IMR-90 (cell line): Measurements from ENCODE around the gene AUTS2. TPM values are rescaled to one million over a fixed set of nuclear protein-coding genes. Genes with fewer than 3 reads are reported as not detected.

ENCODE experiments used
- ATAC-seq: fragments of 200-7000 bp; cut with Tn5 transposase; 2 replicates; pipeline ENCODE4 v1.9.1; 2020; ENCODE audit warnings: low read depth, mild to moderate bottlenecking, moderate library complexity
- BruUV-seq: library from RNA; stranded (reverse); fragments of 400-500 nt; replicated peaks from 2 replicates; lab custom pipeline; 2021; lab: Mats Ljungman, UMichigan
- CTCF ChIA-PET: fragments of 300-600 bp; formaldehyde crosslinking; extraction: SDS; loops from one replicate; lab custom pipeline; 2021; ENCODE audit warnings: antibody characterized with exemption; lab: Yijun Ruan, JAX
- POLR2A ChIA-PET: fragments of 300-600 bp; sonication (Branson Sonifier 250); formaldehyde crosslinking; loops from one replicate; lab custom pipeline; 2022; ENCODE audit warnings: antibody characterized with exemption; ENCODE audit not compliant: unreplicated experiment; lab: Charles Lee
- DNase-seq: peaks from one replicate; pipeline ENCODE4 v3.0.0; 2013
- H2AFZ ChIP-seq: replicated peaks from 2 replicates; pipeline ENCODE3; 2013; ENCODE audit warnings: low read length, mild to moderate bottlenecking; ENCODE audit not compliant: poor library complexity
- H2AK5ac ChIP-seq: 2 replicates; pipeline ENCODE4 v1.6.1; 2013; ENCODE audit warnings: low read depth, low read length, inconsistent platforms
- H2AK9ac ChIP-seq: replicated peaks from 2 replicates; pipeline ENCODE3; 2013; ENCODE audit warnings: mild to moderate bottlenecking, low read depth, low read length, moderate library complexity; ENCODE audit not compliant: poor library complexity
- H2BK120ac ChIP-seq: 2 replicates; pipeline ENCODE4 v1.6.1; 2013; ENCODE audit warnings: low read depth, low read length, inconsistent platforms
- H2BK15ac ChIP-seq: 3 replicates; pipeline ENCODE4 v1.6.1; 2013; ENCODE audit warnings: low read depth, low read length, inconsistent platforms
- H2BK20ac ChIP-seq: 2 replicates; pipeline ENCODE4 v1.6.1; 2013; ENCODE audit warnings: low read depth, mild to moderate bottlenecking, inconsistent platforms, low read length, moderate library complexity
- H2BK5ac ChIP-seq: 2 replicates; pipeline ENCODE4 v1.6.1; 2013; ENCODE audit warnings: mild to moderate bottlenecking, low read depth, low read length, inconsistent platforms; ENCODE audit not compliant: poor library complexity, severe bottlenecking
- H3K14ac ChIP-seq: replicated peaks from 2 replicates; pipeline ENCODE4 v1.6.1; 2013; ENCODE audit warnings: low read depth, low read length, inconsistent platforms
- H3K18ac ChIP-seq: 2 replicates; pipeline ENCODE4 v1.6.1; 2013; ENCODE audit warnings: low read depth, low read length, control low read depth
- H3K23ac ChIP-seq: 2 replicates; pipeline ENCODE4 v1.6.1; 2013; ENCODE audit warnings: low read depth, low read length, inconsistent platforms
- H3K27ac ChIP-seq: 2 replicates; pipeline ENCODE4 v1.5.1; 2013; ENCODE audit warnings: mild to moderate bottlenecking, control low read depth, low read length; ENCODE audit not compliant: insufficient read depth
- H3K27me3 ChIP-seq: 2 replicates; pipeline ENCODE4 v1.6.1; 2013; ENCODE audit warnings: low read length; ENCODE audit not compliant: control insufficient read depth, insufficient read depth
- H3K36me3 ChIP-seq: 2 replicates; pipeline ENCODE4 v1.6.1; 2013; ENCODE audit warnings: low read length, mixed read lengths; ENCODE audit not compliant: control insufficient read depth, insufficient read depth
- H3K4ac ChIP-seq: 2 replicates; pipeline ENCODE4 v1.6.1; 2013; ENCODE audit warnings: low read depth, low read length, inconsistent platforms
- H3K4me1 ChIP-seq: 2 replicates; pipeline ENCODE4 v1.6.1; 2013; ENCODE audit warnings: low read length, mixed read lengths; ENCODE audit not compliant: control insufficient read depth, insufficient read depth
- H3K4me2 ChIP-seq: 2 replicates; pipeline ENCODE4 v1.6.1; 2013; ENCODE audit warnings: low read depth, mild to moderate bottlenecking, control low read depth, low read length, moderate library complexity
- H3K4me3 ChIP-seq: 2 replicates; pipeline ENCODE4 v1.5.1; 2013; ENCODE audit warnings: low read depth, mild to moderate bottlenecking, control low read depth, low read length, moderate library complexity; ENCODE audit not compliant: insufficient read depth
- H3K56ac ChIP-seq: 2 replicates; pipeline ENCODE4 v1.6.1; 2013; ENCODE audit warnings: low read length, inconsistent platforms; ENCODE audit not compliant: insufficient read depth; ENCODE audit errors: extremely low read depth
- H3K79me1 ChIP-seq, 2 experiments: 2 replicates each; pipeline ENCODE4 v1.6.1; 2013; ENCODE audit warnings: low read length in 2 of 2, inconsistent platforms in 1 of 2, low read depth in 1 of 2
- H3K9ac ChIP-seq: 2 replicates; pipeline ENCODE4 v1.6.1; 2013; ENCODE audit warnings: low read depth, low read length, control low read depth
- H3K9me1 ChIP-seq: 2 replicates; pipeline ENCODE4 v1.6.1; 2013; ENCODE audit warnings: low read length, inconsistent platforms; ENCODE audit not compliant: insufficient read depth
- H3K9me3 ChIP-seq: 2 replicates; pipeline ENCODE4 v1.6.1; 2013; ENCODE audit warnings: low read length; ENCODE audit not compliant: control insufficient read depth, insufficient read depth
- H4K20me1 ChIP-seq: 2 replicates; pipeline ENCODE4 v1.6.1; 2013; ENCODE audit warnings: low read length, inconsistent platforms; ENCODE audit not compliant: insufficient read depth
- H4K5ac ChIP-seq: 2 replicates; pipeline ENCODE4 v1.6.1; 2013; ENCODE audit warnings: mild to moderate bottlenecking, low read depth, low read length, control low read depth
- H4K8ac ChIP-seq, 2 experiments: 2 replicates each; pipeline ENCODE4 v1.6.1; 2013; ENCODE audit warnings: low read depth in 2 of 2, low read length in 2 of 2, control low read depth in 1 of 2, inconsistent platforms in 1 of 2
- H4K91ac ChIP-seq: 2 replicates; pipeline ENCODE4 v1.6.1; 2013; ENCODE audit warnings: low read depth, low read length, inconsistent platforms; ENCODE audit not compliant: insufficient read depth
- BHLHE40 ChIP-seq: fragments of 150-350 bp; IDR thresholded peaks from 2 replicates; pipeline ENCODE4 v1.6.1; 2016; ENCODE audit warnings: mild to moderate bottlenecking, low read depth, low read length
- CEBPB ChIP-seq: IDR thresholded peaks from 2 replicates; pipeline ENCODE4 v1.6.1; 2012; ENCODE audit warnings: low read depth, low read length, improper control_type of control experiment
- CHD1 ChIP-seq: IDR thresholded peaks from 2 replicates; pipeline ENCODE4 v1.6.1; 2012; ENCODE audit warnings: low read depth, low read length, improper control_type of control experiment
- MAZ ChIP-seq: IDR thresholded peaks from 2 replicates; pipeline ENCODE4 v1.6.1; 2012; ENCODE audit warnings: low read depth, mild to moderate bottlenecking, low read length, improper control_type of control experiment, moderate library complexity, borderline replicate concordance
- MXI1 ChIP-seq: IDR thresholded peaks from 2 replicates; pipeline ENCODE4 v1.6.1; 2012; ENCODE audit warnings: low read depth, mild to moderate bottlenecking, low read length, moderate library complexity, borderline replicate concordance
- RAD21 ChIP-seq: IDR thresholded peaks from 2 replicates; pipeline ENCODE4 v1.6.1; 2012; ENCODE audit warnings: low read length, improper control_type of control experiment
- RCOR1 ChIP-seq: IDR thresholded peaks from 2 replicates; pipeline ENCODE4 v1.6.1; 2012; ENCODE audit warnings: mild to moderate bottlenecking, low read length, improper control_type of control experiment; ENCODE audit not compliant: insufficient replicate concordance
- RFX5 ChIP-seq: IDR thresholded peaks from 2 replicates; pipeline ENCODE4 v1.8.0; 2012; ENCODE audit warnings: low read depth, mild to moderate bottlenecking, low read length, moderate library complexity
- SMC3 ChIP-seq: fragments of 150-350 bp; IDR thresholded peaks from 2 replicates; pipeline ENCODE4 v1.6.1; 2016; ENCODE audit warnings: low read depth, mild to moderate bottlenecking, antibody characterized with exemption, low read length, moderate library complexity
- WGBS, 2 experiments: methylation state at CpG; one replicate each; pipeline versions ENCODE4 v1.1.5 to v1.1.7; 2013; ENCODE audit warnings: missing lambda C conversion rate in 2 of 2; ENCODE audit not compliant: insufficient read length in 1 of 2; ENCODE audit errors: extremely low coverage in 2 of 2; 5-methylcytosine and 5-hydroxymethylcytosine counted together
- dilution Hi-C: fragments of 300-500 bp; cut with HindIII; formaldehyde crosslinking; loops from one replicate; pipeline ENCODE4 v1.14.3; 2018; ENCODE audit warnings: low sequenced_read_pairs; ENCODE audit not compliant: unreplicated experiment
- in situ Hi-C: fragments of 300-500 bp; cut with MboI; formaldehyde crosslinking; loops from 3 replicates; pipeline ENCODE4 v1.14.3; 2019; ENCODE audit warnings: low sequenced_read_pairs, inconsistent platforms, mixed read lengths
- intact Hi-C: fragments of 100-400 bp; cut with micrococcal nuclease; formaldehyde crosslinking; loops from 2 replicates; pipeline ENCODE4 v1.10.0; 2022
- polyA plus RNA-seq, 3 experiments: library from polyadenylated mRNA; depleted of rRNA; stranded (reverse); fragments of >200 nt; gene quantifications; 2 replicates each; pipeline ENCODE4 v1.2.3, GENCODE V29; 2012; ENCODE audit warnings: low replicate concordance in 1 of 3
- total RNA-seq: library from RNA; depleted of rRNA; stranded (reverse); fragments of >200 nt; gene quantifications from 2 replicates; pipeline ENCODE4 v1.2.3, GENCODE V29; 2012
- TF ChIP-seq, protein P1 (sequence below): fragments of 150-350 bp; IDR thresholded peaks from 2 replicates; pipeline ENCODE4 v1.6.1; 2017; ENCODE audit warnings: mild to moderate bottlenecking, antibody characterized with exemption, low read length, low read depth
- TF ChIP-seq, protein P2 (sequence below): fragments of 150-350 bp; IDR thresholded peaks from 2 replicates; pipeline ENCODE4 v1.6.1; 2016; ENCODE audit warnings: low read depth, mild to moderate bottlenecking, low read length, moderate library complexity, borderline replicate concordance
- TF ChIP-seq, protein P3 (sequence below): conservative IDR thresholded peaks from 2 replicates; pipeline ENCODE4 v1.5.1; 2012; ENCODE audit warnings: mild to moderate bottlenecking, low read depth, low read length, improper control_type of control experiment

Gene AUTS2
- total and polyA plus RNA-seq, 2 of the 4 experiments (the other 2 are of a cell fraction) = 0.90 to 3.0 TPM

DNA sequence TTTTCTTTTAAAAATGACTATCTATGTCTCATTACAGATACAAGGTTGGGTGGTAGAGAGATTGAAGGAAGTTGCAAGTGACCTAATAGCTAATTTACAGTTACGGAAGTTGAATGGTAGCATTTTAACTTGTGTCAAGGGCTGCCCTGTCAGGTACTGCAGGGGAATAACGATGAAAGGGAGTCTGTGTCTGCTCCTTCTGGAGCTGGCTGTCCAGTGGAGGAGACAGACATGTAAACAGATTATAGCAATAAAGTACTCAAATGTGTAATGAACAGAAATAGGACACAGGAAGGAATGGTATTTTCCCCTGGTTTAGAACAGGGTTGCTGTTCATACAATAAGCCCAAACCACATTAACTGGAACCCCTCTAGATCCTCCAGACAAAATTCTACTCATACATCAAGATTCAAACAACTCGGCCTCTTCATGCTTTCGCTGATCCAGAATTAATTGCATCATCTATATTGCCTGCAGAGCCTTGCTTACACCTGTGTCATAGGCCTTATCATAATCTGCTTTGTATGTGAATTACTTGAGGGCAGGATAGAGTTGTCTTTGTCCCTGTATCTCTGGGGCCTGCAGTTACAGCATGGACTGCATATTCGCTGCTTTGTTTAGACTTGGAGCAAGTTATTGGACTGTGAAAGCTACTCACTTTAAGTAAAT is 42.8 kb downstream of the AUTS2 start:
- Histone ChIP-seq H3K9me1 (no peaks in the 10 kb centered on the region), H3K4ac (no peak overlapping the region), H2AK9ac (no peak overlapping the region), H2BK20ac (no peak overlapping the region), H3K9ac (no peak overlapping the region), H3K14ac (no peak overlapping the region), H3K4me3 (no peak overlapping the region), H3K79me1 (no peaks in the 10 kb centered on the region), H3K27ac (no peak overlapping the region), H3K4me1 (no peaks in the 10 kb centered on the region), H4K5ac (no peak overlapping the region), H3K9me3 (no peaks in the 10 kb centered on the region), H4K8ac (no peak overlapping the region), H4K91ac (no peak overlapping the region), H2BK15ac (no peak overlapping the region), H2AFZ (no peak overlapping the region), H3K18ac (no peak overlapping the region), H4K20me1 (no peaks in the 10 kb centered on the region), H2AK5ac (no peak overlapping the region), H3K36me3 (no peaks in the 10 kb centered on the region), H3K23ac (no peak overlapping the region), H2BK5ac (no peak overlapping the region), H3K4me2 (no peak overlapping the region), H3K56ac (no peak overlapping the region), H3K27me3 (no peaks in the 10 kb centered on the region), H2BK120ac (no peak overlapping the region)
- dilution Hi-C loops = no loop called here
- POLR2A ChIA-PET = no interaction called here
- BruUV-seq = no TSS peak
- in situ Hi-C loops = no loop called here
- DNase-seq (no peak), ATAC-seq (no peak)
- CTCF ChIA-PET = no interaction called here
- intact Hi-C loops = no loop called here
- WGBS, 2 experiments = 100% methylated on average over 1 of the region's 5 CpGs; no CpG with 5 or more reads in 1 of the 2 experiments
- TF ChIP-seq RCOR1 (no peak), CHD1 (no peak), RAD21 (no peak), BHLHE40 (no peak), CEBPB (no peak), MXI1 (no peak), MAZ (no peak), SMC3 (no peak), RFX5 (no peak)
- TF ChIP-seq, protein P1, sequence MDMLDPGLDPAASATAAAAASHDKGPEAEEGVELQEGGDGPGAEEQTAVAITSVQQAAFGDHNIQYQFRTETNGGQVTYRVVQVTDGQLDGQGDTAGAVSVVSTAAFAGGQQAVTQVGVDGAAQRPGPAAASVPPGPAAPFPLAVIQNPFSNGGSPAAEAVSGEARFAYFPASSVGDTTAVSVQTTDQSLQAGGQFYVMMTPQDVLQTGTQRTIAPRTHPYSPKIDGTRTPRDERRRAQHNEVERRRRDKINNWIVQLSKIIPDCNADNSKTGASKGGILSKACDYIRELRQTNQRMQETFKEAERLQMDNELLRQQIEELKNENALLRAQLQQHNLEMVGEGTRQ = no peak
- TF ChIP-seq, protein P2, sequence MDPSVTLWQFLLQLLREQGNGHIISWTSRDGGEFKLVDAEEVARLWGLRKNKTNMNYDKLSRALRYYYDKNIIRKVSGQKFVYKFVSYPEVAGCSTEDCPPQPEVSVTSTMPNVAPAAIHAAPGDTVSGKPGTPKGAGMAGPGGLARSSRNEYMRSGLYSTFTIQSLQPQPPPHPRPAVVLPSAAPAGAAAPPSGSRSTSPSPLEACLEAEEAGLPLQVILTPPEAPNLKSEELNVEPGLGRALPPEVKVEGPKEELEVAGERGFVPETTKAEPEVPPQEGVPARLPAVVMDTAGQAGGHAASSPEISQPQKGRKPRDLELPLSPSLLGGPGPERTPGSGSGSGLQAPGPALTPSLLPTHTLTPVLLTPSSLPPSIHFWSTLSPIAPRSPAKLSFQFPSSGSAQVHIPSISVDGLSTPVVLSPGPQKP = no peak
- TF ChIP-seq, protein P3, sequence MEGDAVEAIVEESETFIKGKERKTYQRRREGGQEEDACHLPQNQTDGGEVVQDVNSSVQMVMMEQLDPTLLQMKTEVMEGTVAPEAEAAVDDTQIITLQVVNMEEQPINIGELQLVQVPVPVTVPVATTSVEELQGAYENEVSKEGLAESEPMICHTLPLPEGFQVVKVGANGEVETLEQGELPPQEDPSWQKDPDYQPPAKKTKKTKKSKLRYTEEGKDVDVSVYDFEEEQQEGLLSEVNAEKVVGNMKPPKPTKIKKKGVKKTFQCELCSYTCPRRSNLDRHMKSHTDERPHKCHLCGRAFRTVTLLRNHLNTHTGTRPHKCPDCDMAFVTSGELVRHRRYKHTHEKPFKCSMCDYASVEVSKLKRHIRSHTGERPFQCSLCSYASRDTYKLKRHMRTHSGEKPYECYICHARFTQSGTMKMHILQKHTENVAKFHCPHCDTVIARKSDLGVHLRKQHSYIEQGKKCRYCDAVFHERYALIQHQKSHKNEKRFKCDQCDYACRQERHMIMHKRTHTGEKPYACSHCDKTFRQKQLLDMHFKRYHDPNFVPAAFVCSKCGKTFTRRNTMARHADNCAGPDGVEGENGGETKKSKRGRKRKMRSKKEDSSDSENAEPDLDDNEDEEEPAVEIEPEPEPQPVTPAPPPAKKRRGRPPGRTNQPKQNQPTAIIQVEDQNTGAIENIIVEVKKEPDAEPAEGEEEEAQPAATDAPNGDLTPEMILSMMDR = no peak
